HL-60 (cell line): Measurements from ENCODE around the gene ANKRD50.

Source experiments
- GABPA ChIP-seq: IDR thresholded peaks from 2 replicates; pipeline ENCODE4 v1.6.1; 2012; ENCODE audit warnings: low read depth
- POLR2AphosphoS5 ChIP-seq: IDR thresholded peaks from 2 replicates; pipeline ENCODE4 v1.6.1; 2012; ENCODE audit warnings: low read depth
- REST ChIP-seq: IDR thresholded peaks from 2 replicates; pipeline ENCODE4 v1.6.1; 2012; ENCODE audit warnings: low read depth; ENCODE audit not compliant: insufficient replicate concordance
- TF ChIP-seq, protein P1 (sequence below): IDR thresholded peaks from one replicate; pipeline ENCODE4 v1.5.1; 2011; ENCODE audit warnings: low read length, control low read depth, inconsistent platforms; ENCODE audit not compliant: insufficient read depth

DNA sequence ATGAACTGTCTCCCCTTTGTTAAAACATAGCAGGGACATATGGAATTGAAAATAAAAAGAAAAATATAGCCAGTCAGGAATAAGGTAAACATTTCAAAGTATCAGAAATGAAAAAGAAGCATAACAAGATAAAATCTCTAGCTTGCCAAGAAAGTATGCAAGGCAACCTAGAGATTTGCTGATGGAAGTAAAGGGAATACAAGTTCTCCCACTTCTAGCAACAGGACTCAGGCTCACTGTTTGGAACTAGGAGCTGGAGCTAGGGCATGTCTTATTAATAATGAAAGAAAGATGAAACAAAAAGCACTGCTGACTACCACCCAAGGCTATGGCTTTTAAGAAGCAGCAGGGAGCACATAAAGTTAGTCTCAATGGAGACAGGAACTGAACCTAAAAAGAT, 18.2 kb downstream of the ANKRD50 start:
- TF ChIP-seq, protein P1, sequence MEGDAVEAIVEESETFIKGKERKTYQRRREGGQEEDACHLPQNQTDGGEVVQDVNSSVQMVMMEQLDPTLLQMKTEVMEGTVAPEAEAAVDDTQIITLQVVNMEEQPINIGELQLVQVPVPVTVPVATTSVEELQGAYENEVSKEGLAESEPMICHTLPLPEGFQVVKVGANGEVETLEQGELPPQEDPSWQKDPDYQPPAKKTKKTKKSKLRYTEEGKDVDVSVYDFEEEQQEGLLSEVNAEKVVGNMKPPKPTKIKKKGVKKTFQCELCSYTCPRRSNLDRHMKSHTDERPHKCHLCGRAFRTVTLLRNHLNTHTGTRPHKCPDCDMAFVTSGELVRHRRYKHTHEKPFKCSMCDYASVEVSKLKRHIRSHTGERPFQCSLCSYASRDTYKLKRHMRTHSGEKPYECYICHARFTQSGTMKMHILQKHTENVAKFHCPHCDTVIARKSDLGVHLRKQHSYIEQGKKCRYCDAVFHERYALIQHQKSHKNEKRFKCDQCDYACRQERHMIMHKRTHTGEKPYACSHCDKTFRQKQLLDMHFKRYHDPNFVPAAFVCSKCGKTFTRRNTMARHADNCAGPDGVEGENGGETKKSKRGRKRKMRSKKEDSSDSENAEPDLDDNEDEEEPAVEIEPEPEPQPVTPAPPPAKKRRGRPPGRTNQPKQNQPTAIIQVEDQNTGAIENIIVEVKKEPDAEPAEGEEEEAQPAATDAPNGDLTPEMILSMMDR, result no peak
- TF ChIP-seq POLR2AphosphoS5 (no peak), REST (no peak), GABPA (no peak)
